Activated naive CD4-positive, alpha-beta T cell treated with anti-CD3 and anti-CD28 coated beads, Interleukin-2, amount 50 U/mL, for 16 hours (primary cell): Measurements from ENCODE around the gene ZNF554.
"Not testable (repeated sequence)": the region's sequence is repeated elsewhere in the genome, so short reads cannot be mapped to it uniquely, and the experiment has no call there.

Source experiments
- DNase-seq: peaks from one replicate; pipeline ENCODE4 v3.0.0-alpha.2; 2020

The ZNF554 gene

GRCh38 chr19:2808129-2808941, 11.3 kb upstream of the ZNF554 start:
- no peak for DNase-seq

GRCh38 chr19:2809387-2810140, 10.1 kb upstream of the ZNF554 start:
- DNase-seq, result no peak

GRCh38 chr19:2810141-2811091, 9.3 kb upstream of the ZNF554 start:
- no peak for DNase-seq

GRCh38 chr19:2811221-2811722, 8.4 kb upstream of the ZNF554 start:
- no peak for DNase-seq

- no peak for DNase-seq
Measured at GRCh38 chr19:2811735-2812413, 7.8 kb upstream of the ZNF554 start.

GRCh38 chr19:2812414-2813234, 7.0 kb upstream of the ZNF554 start:
- no peak for DNase-seq

- no peak for DNase-seq
Measured at GRCh38 chr19:2813235-2814160, 6.2 kb upstream of the ZNF554 start.

- DNase-seq, result no peak
Measured at GRCh38 chr19:2814426-2814825, 5.2 kb upstream of the ZNF554 start.

GRCh38 chr19:2815191-2815614, 4.5 kb upstream of the ZNF554 start:
- DNase-seq, result no peak

GRCh38 chr19:2815923-2816322, 3.7 kb upstream of the ZNF554 start:
- no peak for DNase-seq

GRCh38 chr19:2816641-2817040, 3.0 kb upstream of the ZNF554 start:
- no peak for DNase-seq

- DNase-seq, result not testable (repeated sequence)
Measured at GRCh38 chr19:2817237-2817829, 2.3 kb upstream of the ZNF554 start.

- no peak for DNase-seq
Measured at GRCh38 chr19:2820112-2820702, 539 bp downstream of the ZNF554 start.

- DNase-seq, result no peak
Measured at GRCh38 chr19:2822846-2823245, 3.2 kb downstream of the ZNF554 start.

GRCh38 chr19:2823646-2824045, 4.0 kb downstream of the ZNF554 start:
- no peak for DNase-seq

- DNase-seq, result no peak
Measured at GRCh38 chr19:2824129-2824528, 4.5 kb downstream of the ZNF554 start.

- DNase-seq, result no peak
Measured at GRCh38 chr19:2827022-2827421, 7.4 kb downstream of the ZNF554 start.

GRCh38 chr19:2827840-2828489, 8.3 kb downstream of the ZNF554 start:
- no peak for DNase-seq
